Skin of body (tissue), 3 donors: ENCODE measurements around the gene RAB33B. TPM values are rescaled to one million over a fixed set of nuclear protein-coding genes. Genes with fewer than 3 reads are reported as not detected.
A peak's percentile ranks its signal among the peaks of the same experiment; 100 is the strongest.

ENCODE experiments used
- DNase-seq: peaks from one replicate; lab custom pipeline; 2025; lab: John Stamatoyannopoulos, UW
- small RNA-seq: library from RNA; depleted of rRNA; stranded (forward); fragments of <200 nt; gene quantifications from one replicate; pipeline ENCODE3, GENCODE V24; 2014; ENCODE audit warnings: low replicate concordance
- total RNA-seq: library from RNA; depleted of rRNA; stranded (reverse); fragments of >200 nt; gene quantifications from one replicate; pipeline ENCODE4 v1.2.3, GENCODE V29; 2014

RAB33B gene
- total RNA-seq, 1 donor from 2014 or later, result 16.3 TPM

DNA sequence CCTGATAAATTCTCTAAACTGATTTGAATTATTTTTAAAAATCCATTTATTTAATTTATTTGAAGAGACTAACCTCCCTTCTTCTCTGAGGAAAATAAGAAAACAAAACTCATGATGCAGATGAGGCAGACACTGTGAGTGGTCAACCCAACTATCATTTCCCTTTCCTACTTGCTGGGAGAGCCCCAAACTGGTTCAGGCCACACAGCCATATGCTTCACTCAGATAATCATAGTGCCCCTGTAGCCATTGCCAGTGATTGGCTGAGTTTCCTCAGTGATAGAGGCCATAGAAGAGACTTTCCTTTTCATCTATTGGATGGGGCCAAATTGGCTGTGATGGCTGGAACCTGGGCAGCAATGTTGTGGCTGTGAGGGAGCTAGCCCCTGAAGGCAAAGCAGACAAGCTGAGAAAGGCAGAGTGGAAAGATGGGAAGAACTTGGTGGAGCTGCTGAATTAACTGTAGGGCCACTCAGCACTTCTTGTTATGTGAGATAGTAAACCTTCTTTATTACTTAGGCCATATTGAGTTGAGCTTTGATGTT is 49.8 kb downstream of the RAB33B start:
- DNase-seq, result no peak

DNA sequence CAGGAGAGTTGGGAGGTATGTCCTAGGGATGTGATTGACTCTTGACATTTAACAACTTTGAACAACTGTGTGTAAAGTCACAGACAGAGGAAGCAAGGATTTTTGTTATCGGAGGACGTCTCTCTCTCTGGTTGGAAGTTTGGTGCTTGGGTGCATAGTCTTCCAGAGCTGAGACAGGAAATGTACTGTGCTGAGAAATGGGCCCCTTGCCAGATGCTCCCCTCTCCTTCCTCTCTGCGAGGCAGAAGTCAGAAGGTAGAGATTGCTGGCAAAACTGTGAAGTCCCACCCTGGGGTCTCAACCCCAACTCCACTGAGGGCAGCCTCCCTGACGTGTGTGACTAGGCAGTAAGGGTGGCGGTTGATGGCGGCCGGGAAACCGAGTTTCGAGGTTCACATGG is 52.9 kb downstream of the RAB33B start:
- no peak for DNase-seq

DNA sequence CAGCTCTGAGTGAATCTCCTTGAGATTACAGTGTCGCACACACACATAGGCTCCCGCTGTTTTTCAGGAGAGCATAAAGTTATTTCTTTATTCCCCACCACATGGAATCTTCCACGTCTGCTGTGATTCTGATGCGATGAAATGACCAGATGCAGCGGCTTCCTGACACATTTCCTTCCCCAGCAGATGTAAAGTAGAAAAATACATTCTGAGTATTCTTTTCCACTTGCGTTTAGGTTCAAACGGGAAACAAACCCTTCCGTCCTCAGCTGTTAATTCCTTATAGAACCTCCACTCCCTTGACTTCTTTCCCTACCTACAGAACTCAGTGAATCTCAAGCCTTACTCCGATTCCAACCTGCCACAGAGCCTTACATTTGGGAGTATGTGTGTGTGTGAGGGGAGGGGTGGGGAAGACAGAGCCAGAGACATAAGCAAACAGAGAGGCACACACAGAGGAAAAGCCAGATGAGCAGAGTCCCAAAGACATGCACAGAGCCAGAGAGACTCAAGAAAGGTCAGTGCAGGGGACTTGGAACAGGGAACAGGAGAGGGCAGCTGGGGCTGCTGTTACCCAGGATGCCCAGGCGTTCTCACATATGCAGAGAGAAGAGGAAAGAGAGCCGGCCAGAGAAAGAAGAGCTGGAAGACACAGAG is 54.8 kb downstream of the RAB33B start:
- DNase-seq, result peak; percentile 13

DNA sequence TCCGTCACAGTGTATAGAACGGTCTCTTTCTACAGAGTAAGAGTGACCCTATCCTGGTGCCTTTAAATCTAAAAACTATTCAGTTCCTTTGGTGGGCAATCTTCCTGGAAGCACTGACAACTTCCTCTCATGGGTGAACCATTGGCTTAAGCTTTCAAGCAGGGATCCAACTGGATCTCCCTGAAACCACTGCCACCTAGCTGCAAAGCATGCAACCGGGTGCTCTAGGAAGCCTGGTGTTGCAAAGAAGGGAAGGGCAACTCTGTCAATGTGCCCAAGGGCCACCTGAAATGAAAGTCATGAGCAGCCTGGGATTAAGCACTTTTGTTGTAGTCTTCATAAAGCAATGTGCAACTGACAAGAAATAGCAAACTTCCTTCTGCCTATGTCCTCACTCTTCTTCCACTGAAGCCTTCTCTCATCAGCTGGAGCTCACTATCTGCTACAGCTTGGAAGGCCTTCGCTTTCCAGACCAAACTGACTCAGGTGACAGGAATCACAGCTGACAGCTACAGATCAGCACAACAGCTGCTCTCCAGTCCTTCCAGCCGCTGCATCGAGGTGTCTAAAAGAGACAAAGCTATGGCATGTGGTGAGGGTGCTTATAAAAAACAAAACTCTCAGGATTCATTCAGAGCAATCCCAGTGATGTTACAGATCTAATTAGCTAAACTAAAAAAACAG is 55.9 kb downstream of the RAB33B start:
- no peak for DNase-seq

DNA sequence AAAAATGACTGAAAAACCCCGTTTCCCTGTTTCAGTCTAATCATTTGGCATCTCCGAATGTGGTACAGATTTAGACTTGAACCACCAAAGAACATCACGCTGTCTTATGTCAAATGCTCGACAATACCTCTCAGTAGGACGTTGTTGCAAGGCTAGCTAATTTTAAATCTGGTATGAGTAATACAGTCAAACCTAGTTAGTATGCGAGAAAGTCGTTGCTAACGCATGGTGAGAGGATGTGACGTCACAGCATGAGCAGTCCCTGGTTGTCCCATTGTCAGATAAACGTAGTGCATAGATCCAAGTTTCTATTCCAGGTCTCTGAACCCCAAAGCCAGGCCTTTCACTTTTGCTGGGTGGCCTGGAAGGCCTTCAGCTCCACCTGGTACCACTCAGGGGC is 57.4 kb downstream of the RAB33B start:
- DNase-seq, result no peak

DNA sequence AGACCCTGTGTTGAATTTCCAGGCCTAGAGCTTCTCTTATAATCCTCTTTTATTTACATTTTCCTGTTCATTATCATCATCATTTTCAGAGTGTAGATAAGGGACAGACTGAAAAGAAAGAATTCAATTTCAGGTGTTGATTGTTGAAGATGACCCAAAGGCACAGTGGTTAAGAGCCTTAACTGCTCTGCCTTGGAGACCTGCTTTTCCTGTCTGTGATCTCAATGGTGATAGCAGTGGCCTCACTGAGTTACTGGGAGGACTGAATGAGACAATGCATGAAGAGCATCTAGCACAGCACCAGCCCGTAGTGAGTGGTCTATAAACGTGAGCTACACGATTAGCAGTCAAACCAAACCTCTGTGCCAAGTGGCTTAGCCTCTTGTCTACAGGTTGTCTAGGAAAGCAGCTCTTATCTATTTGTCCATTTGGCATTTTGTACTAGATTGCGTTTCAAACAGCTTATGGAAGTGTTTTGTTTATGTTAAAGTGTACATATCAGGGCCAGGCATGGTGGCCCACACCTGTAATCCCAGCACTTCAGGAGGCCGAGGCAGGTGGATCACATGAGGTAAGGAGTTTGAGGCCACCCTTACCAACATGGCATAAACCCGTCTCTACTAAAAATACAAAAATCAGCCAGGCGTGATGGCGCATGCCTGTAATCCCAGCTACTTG is 60.6 kb downstream of the RAB33B start:
- no peak for DNase-seq

DNA sequence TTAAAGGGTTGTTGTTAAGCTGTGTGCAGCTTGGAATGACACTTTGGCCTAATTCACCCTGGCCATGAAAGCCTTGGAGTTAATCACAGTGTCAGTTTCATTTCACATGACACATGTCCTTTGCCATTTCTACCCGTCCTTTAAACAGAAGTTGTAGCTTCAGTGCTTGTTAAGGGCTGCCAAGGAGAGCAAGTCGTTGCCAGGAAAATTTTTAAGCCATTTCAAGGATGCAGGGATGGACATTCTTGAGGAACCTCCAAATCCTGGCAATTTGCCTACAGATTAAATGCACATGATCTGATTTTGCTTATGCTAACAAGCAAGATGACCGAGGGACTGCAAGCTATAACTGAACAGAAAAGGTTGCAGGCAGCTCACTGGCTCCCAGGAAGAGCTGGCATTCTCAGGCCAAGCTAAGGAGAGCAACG is 61.6 kb downstream of the RAB33B start:
- DNase-seq, result no peak

DNA sequence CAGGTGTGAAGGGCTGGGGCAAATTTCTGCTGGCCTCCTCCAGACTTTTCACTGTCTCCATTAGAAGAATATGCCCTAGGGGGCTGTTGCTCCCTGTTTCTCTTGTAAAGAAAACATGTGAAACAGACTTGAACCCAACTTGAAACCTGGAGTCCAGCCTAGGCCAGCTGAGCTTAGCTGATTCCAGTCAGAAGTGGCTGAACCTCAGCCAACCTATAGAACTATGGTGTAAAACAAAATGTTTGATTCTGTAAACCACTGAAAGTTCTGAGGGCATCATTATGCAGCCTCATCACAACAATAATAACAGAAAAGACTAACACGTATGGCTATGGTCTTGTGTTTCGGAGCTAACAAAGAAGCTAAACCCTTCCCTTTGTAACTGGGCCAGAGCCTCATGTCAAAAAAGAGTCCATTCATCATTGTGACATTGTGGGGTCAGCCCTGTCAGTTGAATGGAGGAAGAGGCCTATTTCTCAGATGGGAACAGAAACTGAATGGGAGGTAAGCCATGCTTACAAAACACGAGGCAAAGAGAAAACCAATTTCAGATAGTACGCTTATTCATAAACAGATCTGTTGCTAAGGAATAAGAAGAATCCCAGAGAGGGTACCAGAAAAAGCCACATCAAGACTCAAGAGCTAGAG is 68.0 kb downstream of the RAB33B start:
- no peak for DNase-seq

DNA sequence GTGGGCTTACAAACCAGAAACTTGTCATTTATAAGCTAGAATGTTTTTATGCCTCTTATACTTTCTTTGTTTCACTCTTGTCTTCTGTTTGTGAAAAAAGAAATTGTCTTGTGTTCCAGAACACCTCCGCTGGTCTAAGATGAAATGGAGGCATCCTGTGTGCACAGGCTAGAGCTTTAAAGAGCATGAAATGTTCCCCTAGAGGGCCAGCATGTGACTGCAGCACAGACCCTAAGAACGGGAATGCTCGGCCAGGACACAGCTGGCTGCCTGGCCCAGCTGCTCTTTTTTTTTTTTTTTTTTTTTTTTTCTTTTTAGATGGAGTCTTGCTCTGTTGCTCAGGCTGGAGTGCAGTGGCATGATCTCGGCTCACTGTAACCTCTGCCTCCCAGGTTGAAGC is 68.5 kb downstream of the RAB33B start:
- DNase-seq, result no peak

DNA sequence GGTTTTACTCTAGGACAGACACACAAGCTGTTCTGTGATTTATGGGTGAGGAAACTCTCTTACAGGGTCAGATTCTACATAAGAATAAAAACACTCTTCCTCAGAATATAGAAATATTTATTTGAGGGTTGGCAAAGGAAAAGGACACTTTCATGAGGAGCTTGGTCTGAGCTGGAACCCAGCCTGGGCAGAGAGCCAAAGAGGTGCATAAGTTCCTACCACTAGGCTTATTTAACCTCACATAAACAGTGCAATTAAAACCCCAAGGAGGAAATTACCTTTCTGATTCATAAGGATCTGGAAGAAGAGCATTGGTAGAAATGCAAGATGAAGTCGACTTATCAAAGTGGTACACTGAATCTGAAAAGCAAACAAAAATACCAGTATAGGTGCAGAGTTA is 69.2 kb downstream of the RAB33B start:
- DNase-seq, result no peak

DNA sequence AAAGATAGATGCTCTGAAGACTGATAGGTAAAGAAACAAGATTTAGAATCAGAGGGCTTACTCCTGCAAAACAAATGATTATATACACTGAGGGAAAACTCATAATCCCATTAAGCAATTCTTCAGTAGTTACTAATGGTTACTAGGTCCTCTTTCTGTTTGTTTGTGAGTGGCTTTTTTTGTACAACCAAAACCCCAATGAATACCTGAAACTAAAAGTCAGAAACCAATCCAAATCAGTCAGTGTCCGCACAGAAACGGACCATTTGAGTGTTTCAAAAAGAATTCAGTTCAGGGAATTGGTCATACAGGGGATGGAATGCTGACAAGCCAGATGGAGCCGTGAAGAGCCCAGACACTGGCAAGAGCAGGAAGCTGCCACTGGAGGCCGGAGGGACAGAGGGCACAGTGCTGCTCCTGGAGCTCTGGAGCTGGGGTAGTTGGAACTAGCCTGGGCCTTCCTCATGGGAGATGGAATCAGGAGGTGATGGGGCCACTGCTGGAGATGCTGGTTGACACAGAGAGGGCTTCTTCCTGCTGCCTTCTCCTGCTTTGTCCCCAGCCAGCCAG is 70.2 kb downstream of the RAB33B start:
- DNase-seq, result no peak

DNA sequence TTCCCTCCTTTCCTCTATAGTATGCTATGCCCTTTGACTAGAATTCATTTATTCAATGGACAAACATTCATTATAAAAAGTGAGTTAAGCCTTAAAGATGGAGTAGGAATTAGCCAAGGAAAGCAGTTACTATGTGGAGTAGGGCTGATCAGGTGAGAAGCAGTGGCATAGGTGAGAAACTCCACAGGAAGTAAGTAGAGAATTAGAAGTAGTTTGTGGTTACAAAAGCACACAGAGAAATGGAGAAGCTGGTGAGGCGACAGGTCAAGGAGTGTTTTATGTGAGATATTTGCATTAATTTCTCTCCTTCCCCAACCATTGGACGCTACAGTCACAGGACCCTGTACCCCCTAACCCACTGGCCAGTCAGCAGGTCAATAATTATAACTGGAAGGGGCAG is 71.5 kb downstream of the RAB33B start:
- DNase-seq, result no peak

Small RNA genes lying within 50 kb of the gene (small RNA-seq; reads per million reads assigned to genes)
- not detected for gene RF01225

Other genes with a start within 250 kb of the RAB33B start
- gene MGARP, start 173.9 kb upstream of the RAB33B start, total RNA-seq, result not detected
- gene NAA15, start 152.6 kb upstream of the RAB33B start, total RNA-seq, result 35.6 TPM
- gene NDUFC1, start 151.6 kb upstream of the RAB33B start, total RNA-seq, result 33.1 TPM
- gene SETD7, start 102.1 kb downstream of the RAB33B start, total RNA-seq, result 47.2 TPM
- 27.8 TPM for gene MGST2, start 211.7 kb downstream of the RAB33B start, total RNA-seq